CD8-positive, alpha-beta memory T cell (primary cell): ENCODE results near the gene CCDC74A. TPM values are rescaled to one million over a fixed set of nuclear protein-coding genes. Genes with fewer than 3 reads are reported as not detected.
"Not testable (repeated sequence)": the region's sequence is repeated elsewhere in the genome, so short reads cannot be mapped to it uniquely, and the experiment has no call there.

Experiments
- CTCF ChIA-PET: fragments of 350-600 bp; sonication (Branson Sonifier 250); formaldehyde crosslinking; loops from one replicate; lab custom pipeline; 2021; ENCODE audit warnings: antibody characterized with exemption; lab: Charles Lee
- POLR2A ChIA-PET: fragments of 350-600 bp; sonication (Branson Sonifier 250); formaldehyde crosslinking; loops from one replicate; lab custom pipeline; 2021; ENCODE audit warnings: antibody characterized with exemption; lab: Charles Lee
- DNase-seq, 5 donors: peaks; one replicate each; pipeline versions ENCODE4 v3.0.0 to v3.0.0-alpha.2; 2020 to 2022; ENCODE audit warnings: mixed read lengths in 1 of 5
- H3K27ac ChIP-seq: one replicate; pipeline ENCODE4 v1.7.0; 2013; ENCODE audit warnings: low read depth, mild to moderate bottlenecking, low read length, moderate library complexity
- H3K27me3 ChIP-seq: 2 replicates; pipeline ENCODE4 v1.7.0; 2013; ENCODE audit warnings: low read length, mild to moderate bottlenecking; ENCODE audit not compliant: insufficient read depth, poor library complexity, severe bottlenecking
- H3K36me3 ChIP-seq: 2 replicates; pipeline ENCODE4 v1.7.0; 2013; ENCODE audit warnings: mild to moderate bottlenecking, low read length, moderate library complexity; ENCODE audit not compliant: insufficient read depth
- H3K4me1 ChIP-seq: 2 replicates; pipeline ENCODE4 v1.7.0; 2013; ENCODE audit warnings: mild to moderate bottlenecking, low read length, moderate library complexity; ENCODE audit not compliant: insufficient read depth
- H3K4me3 ChIP-seq: 2 replicates; pipeline ENCODE4 v1.7.0; 2013; ENCODE audit warnings: mild to moderate bottlenecking, low read length
- H3K9me3 ChIP-seq: 2 replicates; pipeline ENCODE4 v1.7.0; 2013; ENCODE audit warnings: mild to moderate bottlenecking, low read length
- H3K27ac Mint-ChIP-seq, 8 donors: one replicate each; pipeline ENCODE4 v1.8.0; 2020 to 2021; ENCODE audit warnings: mixed read lengths in 8 of 8, mild to moderate bottlenecking in 6 of 8, inconsistent platforms in 3 of 8, moderate library complexity in 3 of 8
- H3K27me3 Mint-ChIP-seq, 2 donors: one replicate each; pipeline ENCODE4 v1.8.0; 2020 to 2021; ENCODE audit warnings: mixed read lengths in 2 of 2, mild to moderate bottlenecking in 1 of 2, moderate library complexity in 1 of 2
- H3K36me3 Mint-ChIP-seq, 3 donors: one replicate each; pipeline ENCODE4 v1.8.0; 2020 to 2021; ENCODE audit warnings: mixed read lengths in 3 of 3, inconsistent platforms in 1 of 3, mild to moderate bottlenecking in 1 of 3
- H3K4me1 Mint-ChIP-seq, 3 donors: one replicate each; pipeline ENCODE4 v1.8.0; 2020 to 2021; ENCODE audit warnings: mixed read lengths in 3 of 3, inconsistent platforms in 1 of 3, mild to moderate bottlenecking in 1 of 3
- H3K4me3 Mint-ChIP-seq, 7 donors: one replicate each; pipeline ENCODE4 v1.8.0; 2020 to 2021; ENCODE audit warnings: mixed read lengths in 7 of 7, mild to moderate bottlenecking in 6 of 7, moderate library complexity in 4 of 7, inconsistent platforms in 2 of 7
- H3K9me3 Mint-ChIP-seq, 5 donors: one replicate each; pipeline ENCODE4 v1.8.0; 2020 to 2022; ENCODE audit warnings: mixed read lengths in 5 of 5, mild to moderate bottlenecking in 3 of 5, moderate library complexity in 2 of 5, inconsistent platforms in 1 of 5
- polyA plus RNA-seq: library from polyadenylated mRNA; unstranded; fragments of 300-500 nt; fragmentation: Illumina TruSeq; gene quantifications from one replicate; pipeline ENCODE4 v1.2.3, GENCODE V29; 2021
- total RNA-seq, 2 experiments: library from RNA; stranded (reverse); gene quantifications; one replicate each; pipeline ENCODE4 v1.2.3, GENCODE V29; 2021

Gene CCDC74A
- total RNA-seq (1 to 10 TPM; 3.6 to 5.0 TPM), polyA plus RNA-seq (0.69 TPM)

DNA sequence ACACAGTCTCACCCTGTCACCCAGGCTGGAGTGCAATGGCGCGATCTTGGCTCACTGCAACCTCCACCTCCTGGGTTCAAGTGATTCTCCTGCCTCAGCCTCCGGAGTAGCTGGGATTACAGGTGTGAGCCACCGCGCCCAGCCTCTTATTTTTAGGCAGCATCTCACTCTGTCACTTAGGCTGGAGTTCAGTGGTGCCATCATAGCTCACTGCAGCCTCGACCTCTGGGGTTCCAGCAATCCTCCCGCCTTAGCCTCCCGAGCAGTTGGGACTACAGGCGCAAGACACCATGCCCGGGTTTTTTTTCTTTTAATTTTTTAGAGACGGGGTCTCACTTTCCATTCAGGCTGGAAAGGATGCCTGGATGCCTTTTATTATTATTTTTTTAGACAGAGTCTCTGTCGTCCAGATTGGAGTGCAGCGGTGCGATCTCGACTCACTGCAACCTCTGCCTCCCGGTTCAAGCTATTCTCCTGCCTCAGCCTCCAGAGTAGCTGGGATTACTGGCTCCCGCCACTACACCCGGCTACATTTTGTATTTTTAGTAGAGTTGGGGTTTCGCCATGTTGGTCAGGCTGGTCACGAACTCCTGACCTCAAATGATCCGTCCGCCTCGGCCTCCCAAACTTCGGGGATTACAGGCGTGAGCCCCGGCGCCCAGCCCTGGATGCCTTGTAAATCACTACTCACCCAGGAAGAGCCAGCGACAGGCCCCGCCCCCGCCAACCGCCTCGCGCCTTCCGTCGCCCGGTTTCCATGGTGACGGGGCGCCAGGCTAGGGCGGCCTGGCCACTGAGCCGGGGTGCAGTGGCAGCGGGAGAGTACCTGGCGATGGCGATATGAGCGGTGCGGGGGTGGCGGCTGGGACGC, at the start of gene CCDC74A:
CCDC74A (plus strand) TSS at position 758 of the 871 bp plus-strand sequence; CDS start at position 841, 83 bp downstream.
- H3K27ac ChIP-seq, H3K27me3 ChIP-seq, H3K9me3 ChIP-seq, H3K4me1 ChIP-seq, CTCF ChIA-PET, H3K36me3 Mint-ChIP-seq, POLR2A ChIA-PET, H3K36me3 ChIP-seq, H3K27me3 Mint-ChIP-seq, H3K4me3 ChIP-seq, H3K9me3 Mint-ChIP-seq: not testable (repeated sequence)
- Mint-ChIP-seq H3K4me3 (peak within 1 kb of the TSS; percentile 86 to 94 (median 89)), H3K4me1 (peaks cover 7 to 17% (median 8%) of the 10 kb centered on the region in 3 donors), H3K27ac (peak within 1 kb of the TSS; percentile 58 to 95 (median 87))
- peak; percentile 75 to 90 (median 79) for DNase-seq

DNA sequence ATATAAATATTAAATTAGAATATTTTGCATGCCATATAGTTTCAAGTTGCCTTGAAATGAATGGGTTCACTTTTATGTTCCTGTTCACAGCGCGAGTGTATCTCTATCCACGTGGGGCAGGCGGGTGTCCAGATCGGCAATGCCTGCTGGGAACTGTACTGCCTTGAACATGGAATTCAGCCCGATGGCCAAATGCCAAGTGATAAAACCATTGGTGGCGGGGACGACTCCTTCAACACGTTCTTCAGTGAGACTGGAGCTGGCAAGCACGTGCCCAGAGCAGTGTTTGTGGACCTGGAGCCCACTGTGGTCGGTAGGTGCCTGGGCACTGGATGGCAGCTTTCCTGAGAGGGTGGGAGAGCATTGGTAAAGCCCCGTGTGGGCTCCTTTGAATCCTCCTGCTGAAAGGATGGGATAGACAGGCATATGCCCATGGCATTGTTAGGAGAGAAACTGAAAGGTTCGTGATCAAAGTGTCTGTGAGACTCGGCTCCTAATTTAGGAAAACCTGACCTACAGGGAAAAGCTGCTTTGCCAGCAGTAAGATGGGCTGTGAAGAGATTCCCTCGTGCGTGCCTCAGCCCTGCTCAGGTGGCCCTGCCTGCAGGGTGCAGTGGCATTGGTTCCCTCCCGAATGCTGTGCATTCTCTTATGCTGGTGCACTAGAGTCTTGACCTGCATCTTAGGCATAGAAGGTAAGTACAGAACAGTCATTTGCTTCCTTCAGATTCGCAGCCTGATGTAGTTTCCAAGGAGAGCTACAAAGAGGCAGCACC, 49.4 kb upstream of the CCDC74A start:
- H3K4me3 ChIP-seq, H3K27ac ChIP-seq, H3K27me3 ChIP-seq, H3K4me1 Mint-ChIP-seq, DNase-seq, H3K4me3 Mint-ChIP-seq, CTCF ChIA-PET, H3K9me3 Mint-ChIP-seq, POLR2A ChIA-PET, H3K36me3 ChIP-seq, H3K9me3 ChIP-seq, H3K27me3 Mint-ChIP-seq, H3K27ac Mint-ChIP-seq, H3K4me1 ChIP-seq: not testable (repeated sequence)
- H3K36me3 Mint-ChIP-seq = peaks cover 0 to 15% (median 5%) of the 10 kb centered on the region in 3 donors

DNA sequence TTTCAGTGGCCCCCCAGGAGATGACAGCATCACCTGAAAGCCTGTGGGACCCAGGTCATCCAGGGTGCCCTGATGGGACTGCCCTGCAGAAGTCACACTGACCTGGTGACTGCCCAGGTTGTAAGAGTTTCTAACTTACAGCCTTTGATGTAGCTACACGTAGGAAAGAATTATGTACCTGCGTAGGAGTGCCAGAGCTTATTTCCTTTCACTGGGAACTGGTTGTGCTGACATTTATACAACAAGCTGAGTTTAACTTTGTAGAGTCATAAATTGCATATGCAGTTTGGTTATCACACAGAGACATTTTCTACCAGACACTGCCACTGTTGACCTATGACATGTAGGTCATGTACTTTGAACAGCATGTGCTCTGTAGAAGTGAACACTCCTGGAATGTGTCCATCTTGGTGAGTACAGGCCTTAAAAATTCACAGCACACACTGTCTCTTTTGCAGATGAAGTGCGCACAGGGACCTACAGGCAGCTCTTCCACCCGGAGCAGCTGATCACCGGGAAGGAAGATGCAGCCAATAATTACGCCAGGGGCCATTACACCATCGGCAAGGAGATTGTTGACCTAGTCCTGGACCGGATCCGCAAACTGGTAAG, 48.7 kb upstream of the CCDC74A start:
- H3K4me3 Mint-ChIP-seq, H3K4me1 ChIP-seq, H3K4me3 ChIP-seq, H3K27me3 ChIP-seq, H3K9me3 Mint-ChIP-seq, H3K9me3 ChIP-seq, H3K27me3 Mint-ChIP-seq, H3K36me3 ChIP-seq, DNase-seq, H3K27ac ChIP-seq, POLR2A ChIA-PET, H3K27ac Mint-ChIP-seq, CTCF ChIA-PET, H3K4me1 Mint-ChIP-seq: not testable (repeated sequence)
- H3K36me3 Mint-ChIP-seq = peaks cover 0 to 18% (median 5%) of the 10 kb centered on the region in 3 donors

DNA sequence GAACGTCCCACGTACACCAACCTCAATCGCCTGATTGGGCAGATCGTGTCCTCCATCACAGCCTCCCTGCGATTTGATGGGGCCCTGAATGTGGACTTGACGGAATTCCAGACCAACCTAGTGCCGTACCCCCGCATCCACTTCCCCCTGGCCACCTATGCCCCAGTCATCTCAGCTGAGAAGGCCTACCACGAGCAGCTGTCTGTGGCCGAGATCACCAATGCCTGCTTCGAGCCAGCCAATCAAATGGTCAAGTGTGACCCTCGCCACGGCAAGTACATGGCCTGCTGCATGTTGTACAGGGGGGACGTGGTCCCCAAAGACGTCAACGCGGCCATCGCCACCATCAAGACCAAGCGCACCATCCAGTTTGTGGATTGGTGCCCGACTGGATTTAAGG, 47.3 kb upstream of the CCDC74A start:
- H3K4me3 ChIP-seq, H3K9me3 Mint-ChIP-seq, CTCF ChIA-PET, H3K27me3 ChIP-seq, DNase-seq, H3K4me1 ChIP-seq, POLR2A ChIA-PET, H3K4me1 Mint-ChIP-seq, H3K4me3 Mint-ChIP-seq, H3K27ac Mint-ChIP-seq, H3K27ac ChIP-seq, H3K9me3 ChIP-seq, H3K27me3 Mint-ChIP-seq, H3K36me3 ChIP-seq: not testable (repeated sequence)
- peaks cover 0 to 22% (median 5%) of the 10 kb centered on the region in 3 donors for H3K36me3 Mint-ChIP-seq

DNA sequence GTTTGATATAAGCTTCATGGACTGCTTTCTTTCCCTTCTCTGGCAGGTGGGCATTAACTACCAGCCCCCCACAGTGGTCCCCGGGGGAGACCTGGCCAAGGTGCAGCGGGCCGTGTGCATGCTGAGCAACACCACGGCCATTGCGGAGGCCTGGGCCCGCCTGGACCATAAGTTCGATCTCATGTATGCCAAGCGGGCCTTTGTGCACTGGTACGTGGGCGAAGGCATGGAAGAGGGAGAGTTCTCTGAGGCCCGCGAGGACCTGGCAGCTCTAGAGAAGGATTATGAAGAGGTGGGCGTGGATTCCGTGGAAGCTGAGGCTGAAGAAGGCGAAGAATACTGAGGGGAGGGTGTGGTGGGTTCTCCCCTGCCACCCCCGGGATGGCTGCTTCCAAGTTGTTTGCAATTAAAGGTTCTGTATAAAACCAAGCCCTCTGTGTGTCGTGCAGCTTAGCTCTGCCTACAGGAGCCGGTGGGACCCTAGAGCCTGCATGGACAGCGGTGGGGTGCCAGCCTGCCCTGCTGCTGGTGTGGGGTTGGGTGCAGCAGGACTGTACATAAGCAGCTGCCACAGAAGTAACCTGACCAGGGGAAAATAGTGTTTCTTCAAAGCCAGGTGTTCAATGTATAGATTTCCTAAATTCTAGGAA, 45.1 kb upstream of the CCDC74A start:
- H3K4me3 ChIP-seq, H3K9me3 Mint-ChIP-seq, CTCF ChIA-PET, H3K27me3 ChIP-seq, H3K36me3 ChIP-seq, H3K27ac ChIP-seq, POLR2A ChIA-PET, H3K4me1 Mint-ChIP-seq, H3K27ac Mint-ChIP-seq, DNase-seq, H3K27me3 Mint-ChIP-seq, H3K9me3 ChIP-seq, H3K4me1 ChIP-seq: not testable (repeated sequence)
- peak overlapping the region in 1 of 7 donors; percentile 24 for H3K4me3 Mint-ChIP-seq
- peaks cover 0 to 28% (median 5%) of the 10 kb centered on the region in 3 donors for H3K36me3 Mint-ChIP-seq

DNA sequence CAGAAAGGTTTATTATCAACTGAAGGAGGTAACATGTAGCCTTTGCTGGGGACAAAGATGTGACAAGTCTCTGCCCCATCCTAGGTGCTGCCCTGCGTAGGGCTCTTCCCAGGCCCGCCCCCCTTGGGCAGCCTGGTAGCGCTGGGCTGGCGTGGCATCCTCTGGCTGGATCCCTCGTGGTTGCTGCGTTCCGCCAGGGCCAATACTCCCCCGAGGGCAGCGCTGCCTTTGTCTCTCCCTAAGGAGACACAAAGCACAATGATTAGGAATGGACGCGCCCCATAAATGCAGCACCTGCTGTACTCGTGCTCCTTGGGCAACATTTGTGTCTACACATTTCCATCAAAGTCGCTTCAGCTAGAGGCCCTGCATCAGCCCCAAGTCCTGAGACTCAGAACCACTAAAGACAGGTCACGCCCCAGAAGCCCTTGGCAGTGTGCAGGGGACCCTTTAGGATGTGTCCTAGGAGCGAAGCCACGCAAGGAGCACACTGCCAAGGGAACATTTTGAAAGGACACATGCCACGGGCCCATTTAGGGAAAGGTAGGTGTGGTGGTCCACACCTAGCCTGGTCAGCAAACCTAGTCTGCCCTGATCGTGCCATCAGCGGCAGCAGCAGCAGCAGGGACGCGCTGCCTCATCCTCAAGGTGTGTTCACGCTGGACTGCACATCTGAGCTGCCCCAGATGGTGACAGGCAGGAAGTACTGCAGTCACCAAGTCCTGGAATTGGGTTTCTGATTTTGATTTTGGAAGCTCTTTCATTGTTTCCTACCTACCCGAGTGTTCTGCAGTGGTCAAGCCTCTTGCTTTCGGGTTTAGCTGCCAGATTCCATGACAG, 43.5 kb upstream of the CCDC74A start:
- H3K9me3 Mint-ChIP-seq, H3K9me3 ChIP-seq, H3K4me3 ChIP-seq, H3K27me3 Mint-ChIP-seq, H3K4me1 ChIP-seq, H3K27me3 ChIP-seq, H3K27ac ChIP-seq, H3K27ac Mint-ChIP-seq, H3K4me3 Mint-ChIP-seq, DNase-seq, H3K36me3 ChIP-seq, POLR2A ChIA-PET: not testable (repeated sequence)
- Mint-ChIP-seq H3K4me1 (peaks cover 0 to 14% (median 3%) of the 10 kb centered on the region in 3 donors), H3K36me3 (peaks cover 0 to 28% (median 5%) of the 10 kb centered on the region in 3 donors)
- CTCF ChIA-PET = interaction anchor here (1.6 kb wide), 1 partner anchor 9 kb away, joined by 6 read pairs; no protein-coding TSS in a partner anchor

DNA sequence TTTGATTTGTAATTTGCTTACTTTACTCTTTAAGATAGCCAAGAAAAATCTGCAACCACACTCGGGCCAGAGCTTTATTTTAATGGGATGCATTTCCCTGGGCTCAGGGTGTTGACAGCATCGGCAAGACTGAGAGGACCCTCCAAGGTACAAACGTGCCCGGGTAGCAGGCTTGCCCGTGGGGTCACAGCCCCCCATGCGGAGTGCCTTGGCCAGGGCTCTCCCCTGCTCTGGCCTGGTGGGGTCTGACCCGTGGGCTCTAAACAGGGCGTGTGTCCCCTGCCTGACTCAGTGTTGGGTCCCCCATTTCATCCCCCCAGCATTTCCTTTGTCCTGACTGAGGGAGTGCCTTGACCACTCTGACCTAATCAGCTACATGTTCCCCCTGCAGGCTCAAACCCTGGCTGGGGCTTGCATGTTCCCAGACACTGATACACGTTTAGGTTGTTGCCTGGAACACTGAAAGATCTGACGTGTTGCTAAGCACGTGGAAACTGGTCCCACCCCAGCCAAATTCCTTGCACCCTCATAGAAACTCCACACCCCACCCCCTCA, 42.7 kb upstream of the CCDC74A start:
- CTCF ChIA-PET = interaction anchor here (1.6 kb wide), 1 partner anchor 8 kb away, joined by 6 read pairs; no protein-coding TSS in a partner anchor
- H3K9me3 Mint-ChIP-seq, H3K27ac ChIP-seq, H3K9me3 ChIP-seq, POLR2A ChIA-PET, H3K36me3 ChIP-seq, H3K27ac Mint-ChIP-seq, H3K27me3 Mint-ChIP-seq, DNase-seq, H3K4me3 Mint-ChIP-seq, H3K27me3 ChIP-seq, H3K4me1 ChIP-seq, H3K4me3 ChIP-seq: not testable (repeated sequence)
- Mint-ChIP-seq H3K36me3 (peaks cover 0 to 28% (median 5%) of the 10 kb centered on the region in 3 donors), H3K4me1 (peaks cover 2 to 18% (median 5%) of the 10 kb centered on the region in 3 donors)
